Hepatocyte (in vitro differentiated cells): ENCODE results near the gene KRAS. TPM values are rescaled to one million over a fixed set of nuclear protein-coding genes. Genes with fewer than 3 reads are reported as not detected.

ENCODE experiments used
- DNase-seq: peaks from one replicate; pipeline ENCODE4 v3.0.0-alpha.2; 2016; ENCODE audit warnings: low spot score
- H2AFZ ChIP-seq: fragments of 200-600 bp; sonication (generic); 2 replicates; pipeline ENCODE4 v1.6.0; 2016; ENCODE audit warnings: antibody characterized with exemption, mild to moderate bottlenecking
- H3K27ac ChIP-seq: fragments of 200-600 bp; sonication (generic); 2 replicates; pipeline ENCODE4 v1.5.1; 2016; ENCODE audit warnings: mild to moderate bottlenecking
- H3K27me3 ChIP-seq: fragments of 200-600 bp; sonication (generic); 2 replicates; pipeline ENCODE4 v1.6.1; 2016
- H3K36me3 ChIP-seq: fragments of 200-600 bp; sonication (generic); replicated peaks from 2 replicates; pipeline ENCODE4 v1.5.1; 2016; ENCODE audit warnings: low read depth; ENCODE audit not compliant: insufficient read depth
- H3K4me1 ChIP-seq: fragments of 200-600 bp; sonication (generic); 2 replicates; pipeline ENCODE4 v1.5.1; 2016; ENCODE audit warnings: mild to moderate bottlenecking, moderate library complexity; ENCODE audit not compliant: insufficient read depth
- H3K4me2 ChIP-seq: fragments of 200-600 bp; sonication (generic); 2 replicates; pipeline ENCODE4 v1.6.0; 2016
- H3K4me3 ChIP-seq: fragments of 200-600 bp; sonication (generic); 2 replicates; pipeline ENCODE4 v1.5.1; 2016; ENCODE audit warnings: mild to moderate bottlenecking
- H3K79me2 ChIP-seq: fragments of 200-600 bp; sonication (generic); 2 replicates; pipeline ENCODE4 v1.6.0; 2017; ENCODE audit warnings: mild to moderate bottlenecking
- H3K9me2 ChIP-seq: fragments of 200-600 bp; sonication (generic); replicated peaks from 2 replicates; pipeline ENCODE4 v1.6.0; 2017; ENCODE audit warnings: mild to moderate bottlenecking; ENCODE audit not compliant: insufficient read depth
- H3K9me3 ChIP-seq: fragments of 200-600 bp; sonication (generic); 2 replicates; pipeline ENCODE4 v1.5.1; 2016; ENCODE audit warnings: low read depth, mild to moderate bottlenecking
- H4K20me1 ChIP-seq: fragments of 200-600 bp; sonication (generic); 2 replicates; pipeline ENCODE4 v1.6.0; 2016; ENCODE audit warnings: mild to moderate bottlenecking; ENCODE audit not compliant: insufficient read depth, poor library complexity, severe bottlenecking
- EZH2 ChIP-seq: fragments of 200-600 bp; sonication (generic); IDR thresholded peaks from 2 replicates; pipeline ENCODE4 v1.6.1; 2016; ENCODE audit warnings: antibody characterized with exemption, mild to moderate bottlenecking, borderline replicate concordance
- EZH2phosphoT487 ChIP-seq: fragments of 200-600 bp; sonication (generic); IDR thresholded peaks from one replicate; pipeline ENCODE4 v1.6.1; 2018; ENCODE audit warnings: antibody characterized with exemption, mild to moderate bottlenecking, low read depth, moderate library complexity; ENCODE audit not compliant: unreplicated experiment, severe bottlenecking
- WGBS: methylation state at CpG from one replicate; pipeline ENCODE4 v1.1.6; 2016; ENCODE audit warnings: low lambda C conversion rate; ENCODE audit errors: missing lambda C conversion rate; 5-methylcytosine and 5-hydroxymethylcytosine counted together
- polyA plus RNA-seq: library from polyadenylated mRNA; unstranded; fragments of >200 nt; fragmentation: Nextera tagmentation; extraction: Ambion mirVana; gene quantifications from 2 replicates; pipeline ENCODE4 v1.2.1, GENCODE V29; 2016
- total RNA-seq: library from RNA; depleted of rRNA; stranded (reverse); fragments of >200 nt; gene quantifications from 2 replicates; pipeline ENCODE4 v1.2.3, GENCODE V29; 2014
- TF ChIP-seq, protein P1 (sequence below): fragments of 200-600 bp; sonication (generic); IDR thresholded peaks from 2 replicates; pipeline ENCODE4 v1.5.1; 2016; ENCODE audit warnings: antibody characterized with exemption, mild to moderate bottlenecking; ENCODE audit not compliant: poor library complexity

The KRAS gene
- total and polyA plus RNA-seq, 2 experiments from 2014 or later = 42.5 to 43.6 TPM

DNA sequence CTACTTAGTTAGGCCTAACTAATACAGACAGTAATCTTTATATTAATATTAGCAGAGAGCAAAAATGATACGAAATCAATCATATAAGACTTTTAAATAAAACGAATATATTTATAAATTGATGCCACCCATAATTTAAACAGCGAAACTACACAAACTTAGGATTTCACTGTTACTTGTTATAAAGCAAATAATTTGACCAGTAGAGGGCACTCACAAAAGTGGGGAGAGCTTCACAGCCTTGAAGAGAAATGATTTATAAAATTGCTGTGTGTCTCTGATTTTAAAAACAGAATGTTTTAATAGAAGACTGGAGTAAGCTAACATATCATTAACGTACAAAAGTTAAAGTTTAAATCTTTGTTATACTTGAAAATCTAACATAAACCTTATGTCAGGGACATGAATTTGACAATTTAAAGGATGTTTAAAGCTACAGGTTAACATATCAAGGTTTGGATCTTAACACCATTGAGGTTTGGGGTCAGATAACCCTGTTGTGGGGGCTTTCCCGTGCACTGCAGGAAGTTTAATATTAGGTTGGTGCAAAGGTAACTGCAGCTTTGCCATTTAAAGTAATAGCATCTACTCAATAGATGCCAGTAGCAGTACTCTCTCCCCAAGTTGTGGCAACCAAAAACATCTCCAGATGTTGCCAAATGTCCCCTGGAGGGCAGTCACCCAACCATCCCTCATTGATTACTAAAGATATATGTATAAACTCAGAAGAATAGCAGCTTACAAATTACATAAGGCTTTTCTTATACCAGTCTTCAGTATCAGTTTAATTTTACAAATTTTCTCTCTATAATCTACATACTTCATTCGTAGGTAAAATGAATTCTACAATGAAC lies 9.3 kb downstream of the KRAS start:
- no peaks in the 10 kb centered on the region for H3K36me3 ChIP-seq
- no peak overlapping the region for H3K4me3 ChIP-seq
- peak overlapping the region; percentile 91 for H3K27ac ChIP-seq
- TF ChIP-seq, protein P1, sequence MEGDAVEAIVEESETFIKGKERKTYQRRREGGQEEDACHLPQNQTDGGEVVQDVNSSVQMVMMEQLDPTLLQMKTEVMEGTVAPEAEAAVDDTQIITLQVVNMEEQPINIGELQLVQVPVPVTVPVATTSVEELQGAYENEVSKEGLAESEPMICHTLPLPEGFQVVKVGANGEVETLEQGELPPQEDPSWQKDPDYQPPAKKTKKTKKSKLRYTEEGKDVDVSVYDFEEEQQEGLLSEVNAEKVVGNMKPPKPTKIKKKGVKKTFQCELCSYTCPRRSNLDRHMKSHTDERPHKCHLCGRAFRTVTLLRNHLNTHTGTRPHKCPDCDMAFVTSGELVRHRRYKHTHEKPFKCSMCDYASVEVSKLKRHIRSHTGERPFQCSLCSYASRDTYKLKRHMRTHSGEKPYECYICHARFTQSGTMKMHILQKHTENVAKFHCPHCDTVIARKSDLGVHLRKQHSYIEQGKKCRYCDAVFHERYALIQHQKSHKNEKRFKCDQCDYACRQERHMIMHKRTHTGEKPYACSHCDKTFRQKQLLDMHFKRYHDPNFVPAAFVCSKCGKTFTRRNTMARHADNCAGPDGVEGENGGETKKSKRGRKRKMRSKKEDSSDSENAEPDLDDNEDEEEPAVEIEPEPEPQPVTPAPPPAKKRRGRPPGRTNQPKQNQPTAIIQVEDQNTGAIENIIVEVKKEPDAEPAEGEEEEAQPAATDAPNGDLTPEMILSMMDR = peak; percentile 75
- no peak for TF ChIP-seq EZH2
- peaks cover 82% of the 10 kb centered on the region for H3K79me2 ChIP-seq
- H3K27me3 ChIP-seq = no peaks in the 10 kb centered on the region
- H3K4me2 ChIP-seq = no peak overlapping the region
- no peaks in the 10 kb centered on the region for H3K9me3 ChIP-seq
- peak; percentile 68 for DNase-seq
- H3K4me1 ChIP-seq = no peaks in the 10 kb centered on the region
- H2AFZ ChIP-seq = no peak overlapping the region
- WGBS = 58% methylated on average over 6 of the region's 6 CpGs
- H4K20me1 ChIP-seq = no peaks in the 10 kb centered on the region
- H3K9me2 ChIP-seq = no peaks in the 10 kb centered on the region

DNA sequence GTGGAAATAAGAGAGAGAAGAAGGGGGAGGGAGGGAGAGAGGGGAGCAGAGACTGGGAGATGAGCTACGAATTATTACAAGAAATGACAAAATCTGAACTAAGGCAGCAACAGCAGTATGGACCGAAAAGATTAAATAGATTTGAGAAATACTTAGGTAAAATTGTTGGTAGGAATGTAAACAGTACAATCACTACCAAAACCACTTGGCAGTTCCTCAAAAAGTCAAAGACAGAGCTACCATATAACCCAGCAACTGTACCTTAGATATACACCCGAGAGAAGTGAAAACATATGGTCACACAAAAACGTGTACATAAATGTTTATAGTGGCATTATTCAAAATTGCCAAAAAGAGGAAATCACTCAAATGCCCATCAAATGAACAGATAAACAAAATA lies 14.1 kb downstream of the KRAS start:
- Histone ChIP-seq H3K4me3 (no peak overlapping the region), H3K9me3 (no peaks in the 10 kb centered on the region), H3K4me1 (no peaks in the 10 kb centered on the region), H3K4me2 (no peak overlapping the region), H3K27me3 (no peaks in the 10 kb centered on the region), H3K79me2 (peaks cover 92% of the 10 kb centered on the region), H3K27ac (peak overlapping the region; percentile 25), H2AFZ (no peak overlapping the region), H3K9me2 (no peaks in the 10 kb centered on the region), H3K36me3 (no peaks in the 10 kb centered on the region), H4K20me1 (no peaks in the 10 kb centered on the region)
- TF ChIP-seq EZH2phosphoT487 (no peak), EZH2 (no peak)
- TF ChIP-seq, protein P1 = no peak
- DNase-seq = no peak
- WGBS = 89% methylated on average over 4 of the region's 4 CpGs

DNA sequence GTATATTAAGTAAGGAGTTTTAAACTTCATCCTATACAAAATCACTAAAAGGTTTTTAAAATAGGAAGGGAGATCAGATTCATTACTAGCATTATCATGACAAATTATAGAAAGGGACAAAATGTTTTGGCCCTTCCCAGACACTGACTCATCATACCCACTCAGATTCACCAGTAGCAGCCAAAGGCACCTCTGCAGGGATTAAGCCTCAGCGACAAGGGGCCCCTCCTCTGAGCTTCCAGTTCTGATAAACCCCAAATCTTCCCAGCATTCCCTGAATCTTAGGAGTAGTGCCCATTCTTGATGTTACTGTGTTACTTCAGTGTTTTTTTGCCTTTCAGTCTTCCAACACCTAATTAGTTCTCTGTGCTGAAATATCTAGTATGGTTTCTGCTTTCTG lies 14.5 kb downstream of the KRAS start:
- Histone ChIP-seq H3K27ac (peak overlapping the region; percentile 25), H3K79me2 (peaks cover 94% of the 10 kb centered on the region), H3K27me3 (no peaks in the 10 kb centered on the region)

More for the DNA sequence above, 14.5 kb downstream of the KRAS start:
- no peaks in the 10 kb centered on the region for H3K9me2 ChIP-seq
- H3K36me3 ChIP-seq = no peaks in the 10 kb centered on the region
- H3K4me1 ChIP-seq = no peaks in the 10 kb centered on the region
- no peak overlapping the region for H3K4me3 ChIP-seq
- no peak overlapping the region for H3K4me2 ChIP-seq
- H2AFZ ChIP-seq = no peak overlapping the region
- WGBS = 39% methylated on average over 1 of the region's 1 CpG
- H3K9me3 ChIP-seq = no peaks in the 10 kb centered on the region
- H4K20me1 ChIP-seq = no peaks in the 10 kb centered on the region
- no peak for TF ChIP-seq EZH2phosphoT487
- TF ChIP-seq EZH2 = no peak
- TF ChIP-seq, protein P1 = no peak
- no peak for DNase-seq
